Measurements from ENCODE around the gene JAZF1.
A peak's percentile ranks its signal among the peaks of the same experiment; 100 is the strongest.

The JAZF1 gene

DNA sequence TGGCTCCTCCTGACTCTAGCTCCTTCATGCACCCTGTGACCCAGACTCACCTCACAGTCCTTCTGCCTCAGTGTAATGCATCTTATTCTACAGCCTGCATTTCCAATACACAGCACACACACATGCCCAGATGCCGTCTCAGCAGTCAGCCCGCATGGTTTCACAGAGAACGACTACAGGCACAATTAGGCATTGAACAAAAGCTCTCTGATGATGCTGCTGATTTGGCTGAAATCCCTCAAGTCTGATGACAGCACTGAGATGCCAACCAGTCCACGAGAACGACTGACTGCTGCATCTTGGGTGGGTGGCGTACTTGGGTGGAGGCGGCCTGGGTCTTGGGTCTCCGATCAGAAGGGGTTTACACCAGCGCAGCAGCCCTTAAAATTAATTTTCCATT, 240.3 kb downstream of the JAZF1 start:
- TF ChIP-seq, protein P1, sequence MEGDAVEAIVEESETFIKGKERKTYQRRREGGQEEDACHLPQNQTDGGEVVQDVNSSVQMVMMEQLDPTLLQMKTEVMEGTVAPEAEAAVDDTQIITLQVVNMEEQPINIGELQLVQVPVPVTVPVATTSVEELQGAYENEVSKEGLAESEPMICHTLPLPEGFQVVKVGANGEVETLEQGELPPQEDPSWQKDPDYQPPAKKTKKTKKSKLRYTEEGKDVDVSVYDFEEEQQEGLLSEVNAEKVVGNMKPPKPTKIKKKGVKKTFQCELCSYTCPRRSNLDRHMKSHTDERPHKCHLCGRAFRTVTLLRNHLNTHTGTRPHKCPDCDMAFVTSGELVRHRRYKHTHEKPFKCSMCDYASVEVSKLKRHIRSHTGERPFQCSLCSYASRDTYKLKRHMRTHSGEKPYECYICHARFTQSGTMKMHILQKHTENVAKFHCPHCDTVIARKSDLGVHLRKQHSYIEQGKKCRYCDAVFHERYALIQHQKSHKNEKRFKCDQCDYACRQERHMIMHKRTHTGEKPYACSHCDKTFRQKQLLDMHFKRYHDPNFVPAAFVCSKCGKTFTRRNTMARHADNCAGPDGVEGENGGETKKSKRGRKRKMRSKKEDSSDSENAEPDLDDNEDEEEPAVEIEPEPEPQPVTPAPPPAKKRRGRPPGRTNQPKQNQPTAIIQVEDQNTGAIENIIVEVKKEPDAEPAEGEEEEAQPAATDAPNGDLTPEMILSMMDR (IDR thresholded peaks at IDR 0.05) = no peak
- no peak for TF ChIP-seq ZFX (IDR thresholded peaks at IDR 0.05; ENCODE audit: borderline replicate concordance)
- no peak overlapping the region for H3K27ac ChIP-seq

DNA sequence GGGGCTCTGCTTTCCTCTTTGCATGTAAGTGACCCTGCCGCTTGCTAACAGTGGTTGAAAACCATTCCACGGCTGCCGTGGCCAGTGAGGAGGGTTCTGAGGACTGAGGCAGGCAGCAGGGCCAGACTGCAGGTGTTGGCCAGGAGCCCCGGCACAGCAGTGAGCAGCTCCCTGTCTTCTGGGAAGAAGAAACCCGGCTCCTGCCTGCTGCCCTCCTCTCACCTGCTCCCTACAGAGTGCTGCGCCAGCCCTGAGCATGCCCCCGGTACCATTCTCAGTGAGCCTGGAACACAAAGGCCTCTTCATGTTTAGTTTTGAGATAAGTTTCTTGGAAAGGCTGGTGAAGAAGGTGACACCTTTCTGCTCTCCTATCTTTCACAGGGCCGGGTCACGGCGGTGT, 240.7 kb downstream of the JAZF1 start:
- no peak for TF ChIP-seq ZFX (IDR thresholded peaks at IDR 0.05; ENCODE audit: borderline replicate concordance)
- TF ChIP-seq, protein P1 (IDR thresholded peaks at IDR 0.05) = no peak

DNA sequence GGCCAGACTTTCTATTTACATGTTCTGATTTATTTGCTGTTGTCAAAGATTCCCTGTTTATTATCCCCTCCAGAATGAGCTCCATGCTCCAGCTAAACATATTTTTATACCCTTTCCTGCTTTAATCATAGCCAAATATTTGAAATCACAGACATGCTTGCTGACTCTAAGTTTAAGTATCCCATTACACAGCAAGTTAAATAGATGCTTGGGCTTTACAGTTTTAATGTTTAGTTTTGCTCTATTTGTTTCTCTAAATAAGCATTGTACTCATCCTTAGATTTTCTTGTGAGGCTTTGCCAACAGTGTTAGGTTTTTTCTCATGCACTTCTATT, 243.9 kb downstream of the JAZF1 start:
- TF ChIP-seq, protein P1 (IDR thresholded peaks at IDR 0.05) = no peak
- TF ChIP-seq ZFX (IDR thresholded peaks at IDR 0.05; ENCODE audit: borderline replicate concordance) = no peak
- peak overlapping the region; percentile 66 for H3K27ac ChIP-seq

More for the DNA sequence above, 240.7 kb downstream of the JAZF1 start:
- no peak overlapping the region for H3K27ac ChIP-seq

DNA sequence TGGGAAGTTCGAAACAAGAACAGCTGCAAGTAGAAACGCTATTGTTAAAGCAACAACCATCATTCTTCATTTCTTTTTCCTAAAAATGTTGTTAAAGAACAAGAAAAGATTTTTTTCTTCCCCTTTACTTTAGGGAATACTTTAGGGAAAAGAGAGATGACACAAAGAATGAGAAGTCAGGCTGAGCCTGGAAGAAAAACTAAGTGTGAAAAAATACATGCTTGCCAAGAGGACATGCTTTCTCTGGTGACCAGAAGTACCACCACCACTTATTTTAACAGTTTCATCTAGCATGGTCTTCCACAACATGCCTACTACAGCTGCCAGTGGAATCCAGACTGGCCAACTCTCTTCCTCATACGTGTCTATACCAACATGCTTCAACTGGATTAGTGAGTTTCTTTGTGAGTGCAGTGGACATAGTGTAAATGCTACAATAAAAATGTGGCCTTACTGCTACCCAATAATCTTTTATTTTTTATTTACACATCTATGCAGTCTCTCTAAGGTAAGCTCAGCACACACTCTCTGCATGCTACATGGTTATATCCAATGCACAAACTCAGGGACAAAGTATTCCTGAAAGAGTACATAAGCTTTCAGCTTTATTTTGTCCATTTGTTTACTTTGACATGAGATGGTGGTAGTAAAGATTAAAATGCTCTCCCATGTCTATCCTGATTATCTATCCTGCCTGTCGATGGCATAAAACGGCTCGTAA, 244.4 kb downstream of the JAZF1 start:
- TF ChIP-seq, protein P1 (IDR thresholded peaks at IDR 0.05) = no peak
- TF ChIP-seq ZFX (IDR thresholded peaks at IDR 0.05; ENCODE audit: borderline replicate concordance) = no peak
- H3K27ac ChIP-seq = peak overlapping the region; percentile 66

DNA sequence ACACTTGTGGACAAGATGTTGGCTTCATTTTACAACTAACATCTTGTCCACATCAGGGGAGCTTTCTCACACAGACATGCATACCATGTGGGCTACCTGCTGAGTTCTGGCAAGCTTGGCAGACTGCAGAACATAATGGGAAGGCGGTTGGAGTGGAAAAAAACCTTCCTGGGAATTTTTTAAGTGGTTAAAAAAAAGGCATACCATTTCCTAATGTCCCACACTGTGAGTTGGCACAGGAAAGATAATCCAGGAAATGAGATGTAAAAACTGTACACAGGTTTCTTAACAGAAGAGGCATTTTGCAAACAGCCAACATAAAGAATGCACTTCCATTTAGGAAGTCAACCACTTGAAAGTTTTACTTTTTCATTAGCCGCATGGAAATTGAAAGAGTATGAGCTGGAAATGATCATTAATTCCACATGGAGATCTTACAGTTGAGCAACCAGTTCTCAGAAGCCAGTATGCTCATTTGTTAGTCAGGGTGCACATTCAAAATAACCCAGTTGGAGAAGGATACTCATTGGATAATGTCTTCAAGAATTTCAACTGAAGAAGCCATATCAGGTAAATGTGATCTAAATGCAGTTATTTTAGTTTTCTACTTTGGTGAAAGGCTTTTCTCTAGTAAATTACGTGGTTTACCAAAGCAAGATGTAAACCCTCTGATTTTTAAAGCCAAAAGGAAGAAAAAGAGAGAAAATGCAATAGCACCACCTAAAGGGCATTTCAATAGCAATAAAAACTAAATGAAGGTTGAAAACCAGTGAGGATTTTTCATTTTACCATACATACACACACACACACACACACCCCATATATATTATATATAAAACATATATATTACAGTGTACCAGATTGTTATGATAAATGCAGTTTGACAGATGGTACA, 246.7 kb downstream of the JAZF1 start:
- H3K27ac ChIP-seq = no peak overlapping the region
- TF ChIP-seq ZFX (IDR thresholded peaks at IDR 0.05; ENCODE audit: borderline replicate concordance) = no peak
- TF ChIP-seq, protein P1 (IDR thresholded peaks at IDR 0.05) = peak; percentile 63

DNA sequence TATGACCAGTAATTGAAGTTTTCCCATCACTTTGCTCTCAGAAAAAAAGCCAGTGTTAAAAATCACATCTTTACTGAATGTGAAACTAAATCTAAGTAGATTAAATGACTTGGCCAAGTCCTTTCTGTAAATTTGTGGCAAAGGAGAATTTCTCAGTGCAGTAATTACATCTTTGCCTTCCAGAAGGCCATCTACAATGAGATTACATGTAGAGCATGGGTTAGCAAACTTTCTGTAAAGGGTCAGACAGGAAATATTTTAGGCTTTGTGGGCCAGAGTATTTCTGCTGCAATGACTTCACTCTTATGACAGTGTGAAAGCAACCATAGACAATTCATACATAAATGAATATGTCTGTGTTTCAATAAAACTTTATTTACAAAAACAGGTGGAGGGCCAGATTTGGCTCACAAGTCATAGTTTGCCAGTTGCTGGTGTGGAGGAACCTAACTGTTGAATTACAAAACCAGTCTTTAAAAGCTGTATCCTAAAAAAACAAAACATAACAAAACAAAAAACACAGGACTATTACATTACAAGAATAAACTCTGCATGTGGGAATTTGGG, 249.6 kb downstream of the JAZF1 start:
- TF ChIP-seq ZFX (IDR thresholded peaks at IDR 0.05; ENCODE audit: borderline replicate concordance) = no peak
- TF ChIP-seq, protein P1 (IDR thresholded peaks at IDR 0.05) = no peak
- no peak overlapping the region for H3K27ac ChIP-seq

All from 22Rv1 (cell line).